Measurements from ENCODE around the gene NRG2.

The NRG2 gene

DNA sequence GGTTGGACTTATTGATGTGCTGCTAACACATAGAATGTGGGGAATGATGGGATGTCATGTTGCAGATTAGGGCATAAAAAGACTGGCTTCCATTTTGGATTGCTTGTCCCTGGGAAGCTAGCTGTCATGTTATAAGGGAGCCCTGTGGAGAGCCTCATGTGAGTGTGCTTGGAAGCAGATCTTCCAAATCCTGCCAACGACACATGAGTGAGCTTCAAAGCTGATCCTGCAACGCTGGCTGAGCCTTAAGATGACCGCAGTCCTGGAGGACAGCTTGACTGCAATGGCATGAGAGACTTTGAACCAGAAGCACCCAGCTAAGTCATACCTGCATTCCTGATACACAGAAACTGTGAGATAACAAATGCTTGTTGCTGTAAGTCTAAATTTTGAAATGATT, 63.6 kb downstream of the NRG2 start:
- Histone ChIP-seq H3K4me1 (ENCODE audit: control insufficient read depth in 1 of 2, insufficient read depth in 2 of 2, low read length in 2 of 2) (no peaks in the 10 kb centered on the region), H3K36me3 (ENCODE audit: control insufficient read depth in 1 of 2, insufficient read depth in 2 of 2, low read length in 2 of 2) (no peaks in the 10 kb centered on the region), H3K27ac (ENCODE audit: low read depth, low read length) (no peak overlapping the region), H3K9ac (ENCODE audit: low read depth in 1 of 2, low read length in 2 of 2) (no peak overlapping the region), H3K27me3 (ENCODE audit: control insufficient read depth in 1 of 2, insufficient read depth in 2 of 2, low read length in 2 of 2) (no peaks in the 10 kb centered on the region), H3K4me3 (ENCODE audit: low read depth in 1 of 2, low read length in 2 of 2) (no peak overlapping the region), H3K9me3 (ENCODE audit: control insufficient read depth in 1 of 2, low read length in 2 of 2) (no peaks in the 10 kb centered on the region)

DNA sequence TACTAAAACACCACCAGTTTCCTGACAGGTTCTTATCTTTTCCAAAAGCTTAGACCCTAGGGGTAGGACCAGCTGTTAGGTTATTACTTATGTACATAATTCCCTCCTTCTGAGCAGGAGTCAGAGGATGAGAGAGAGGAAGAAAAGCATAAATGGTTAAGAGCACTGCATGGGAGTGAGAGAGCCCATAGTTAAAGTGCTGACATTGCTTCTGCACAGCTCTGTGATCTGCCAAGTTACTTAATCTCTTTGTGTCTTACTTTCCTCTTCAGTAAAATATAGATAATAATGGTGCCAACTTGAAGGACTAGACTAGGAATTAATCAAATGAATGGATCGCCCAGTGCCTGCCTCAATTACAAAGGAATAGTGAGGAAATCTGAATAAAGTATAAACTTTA, 66.4 kb downstream of the NRG2 start:
- Histone ChIP-seq H3K36me3 (ENCODE audit: control insufficient read depth in 1 of 2, insufficient read depth in 2 of 2, low read length in 2 of 2) (no peaks in the 10 kb centered on the region), H3K4me3 (ENCODE audit: low read depth in 1 of 2, low read length in 2 of 2) (no peak overlapping the region), H3K9me3 (ENCODE audit: control insufficient read depth in 1 of 2, low read length in 2 of 2) (no peaks in the 10 kb centered on the region), H3K27ac (ENCODE audit: low read depth, low read length) (no peak overlapping the region), H3K9ac (ENCODE audit: low read depth in 1 of 2, low read length in 2 of 2) (no peak overlapping the region), H3K4me1 (ENCODE audit: control insufficient read depth in 1 of 2, insufficient read depth in 2 of 2, low read length in 2 of 2) (no peaks in the 10 kb centered on the region), H3K27me3 (ENCODE audit: control insufficient read depth in 1 of 2, insufficient read depth in 2 of 2, low read length in 2 of 2) (no peaks in the 10 kb centered on the region)

DNA sequence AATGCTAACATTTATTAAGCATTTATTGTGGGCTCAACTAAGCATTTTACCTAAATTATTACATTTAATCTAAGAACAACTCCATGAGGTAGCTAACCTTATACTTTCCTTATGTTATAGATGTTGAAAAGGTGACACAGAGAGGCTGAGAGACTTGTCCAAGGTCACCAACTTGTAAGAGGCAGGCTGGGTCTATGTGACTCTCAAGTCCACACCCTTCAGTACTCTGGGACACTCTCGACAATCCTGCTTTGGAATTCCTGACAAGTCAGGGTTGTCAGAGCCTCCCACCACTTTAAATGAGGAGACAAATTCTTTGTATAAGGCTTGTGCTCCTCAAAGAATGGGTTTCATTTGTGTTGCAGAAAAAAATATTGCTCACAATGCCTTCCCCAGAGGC, 67.2 kb downstream of the NRG2 start:
- Histone ChIP-seq H3K36me3 (ENCODE audit: control insufficient read depth in 1 of 2, insufficient read depth in 2 of 2, low read length in 2 of 2) (no peaks in the 10 kb centered on the region), H3K4me1 (ENCODE audit: control insufficient read depth in 1 of 2, insufficient read depth in 2 of 2, low read length in 2 of 2) (no peaks in the 10 kb centered on the region), H3K27ac (ENCODE audit: low read depth, low read length) (no peak overlapping the region), H3K9ac (ENCODE audit: low read depth in 1 of 2, low read length in 2 of 2) (no peak overlapping the region), H3K9me3 (ENCODE audit: control insufficient read depth in 1 of 2, low read length in 2 of 2) (no peaks in the 10 kb centered on the region), H3K4me3 (ENCODE audit: low read depth in 1 of 2, low read length in 2 of 2) (no peak overlapping the region), H3K27me3 (ENCODE audit: control insufficient read depth in 1 of 2, insufficient read depth in 2 of 2, low read length in 2 of 2) (no peaks in the 10 kb centered on the region)

GRCh38 chr5:139975306-139975705, 67.8 kb downstream of the NRG2 start:
- Histone ChIP-seq H3K27ac (ENCODE audit: low read depth, low read length) (no peak overlapping the region), H3K27me3 (ENCODE audit: control insufficient read depth in 1 of 2, insufficient read depth in 2 of 2, low read length in 2 of 2) (no peaks in the 10 kb centered on the region), H3K36me3 (ENCODE audit: control insufficient read depth in 1 of 2, insufficient read depth in 2 of 2, low read length in 2 of 2) (no peaks in the 10 kb centered on the region), H3K9ac (ENCODE audit: low read depth in 1 of 2, low read length in 2 of 2) (no peak overlapping the region), H3K4me3 (ENCODE audit: low read depth in 1 of 2, low read length in 2 of 2) (no peak overlapping the region), H3K9me3 (ENCODE audit: control insufficient read depth in 1 of 2, low read length in 2 of 2) (no peaks in the 10 kb centered on the region), H3K4me1 (ENCODE audit: control insufficient read depth in 1 of 2, insufficient read depth in 2 of 2, low read length in 2 of 2) (no peaks in the 10 kb centered on the region)

DNA sequence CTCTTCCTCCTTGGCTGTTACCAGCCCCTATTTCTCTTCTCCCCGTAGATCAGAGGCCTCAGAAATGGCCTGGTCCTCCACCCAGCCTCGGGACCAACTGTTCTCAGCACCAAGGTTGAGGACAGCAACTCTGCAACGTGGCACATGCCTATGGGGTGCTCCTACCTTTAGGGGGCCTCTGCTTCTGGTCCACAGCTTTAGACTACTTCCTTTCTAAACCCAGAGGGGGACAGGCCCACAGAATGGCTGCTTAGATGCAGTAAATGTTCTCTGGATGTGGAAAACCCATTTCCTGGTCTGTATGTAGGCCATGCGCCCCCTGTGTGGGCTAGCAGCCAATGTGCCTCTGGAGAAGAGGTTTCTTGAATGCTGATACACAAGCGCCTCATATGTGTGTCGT, 68.4 kb downstream of the NRG2 start:
- Histone ChIP-seq H3K27me3 (ENCODE audit: control insufficient read depth in 1 of 2, insufficient read depth in 2 of 2, low read length in 2 of 2) (no peaks in the 10 kb centered on the region), H3K36me3 (ENCODE audit: control insufficient read depth in 1 of 2, insufficient read depth in 2 of 2, low read length in 2 of 2) (no peaks in the 10 kb centered on the region), H3K9ac (ENCODE audit: low read depth in 1 of 2, low read length in 2 of 2) (no peak overlapping the region), H3K4me3 (ENCODE audit: low read depth in 1 of 2, low read length in 2 of 2) (no peak overlapping the region), H3K9me3 (ENCODE audit: control insufficient read depth in 1 of 2, low read length in 2 of 2) (no peaks in the 10 kb centered on the region), H3K4me1 (ENCODE audit: control insufficient read depth in 1 of 2, insufficient read depth in 2 of 2, low read length in 2 of 2) (no peaks in the 10 kb centered on the region), H3K27ac (ENCODE audit: low read depth, low read length) (no peak overlapping the region)

DNA sequence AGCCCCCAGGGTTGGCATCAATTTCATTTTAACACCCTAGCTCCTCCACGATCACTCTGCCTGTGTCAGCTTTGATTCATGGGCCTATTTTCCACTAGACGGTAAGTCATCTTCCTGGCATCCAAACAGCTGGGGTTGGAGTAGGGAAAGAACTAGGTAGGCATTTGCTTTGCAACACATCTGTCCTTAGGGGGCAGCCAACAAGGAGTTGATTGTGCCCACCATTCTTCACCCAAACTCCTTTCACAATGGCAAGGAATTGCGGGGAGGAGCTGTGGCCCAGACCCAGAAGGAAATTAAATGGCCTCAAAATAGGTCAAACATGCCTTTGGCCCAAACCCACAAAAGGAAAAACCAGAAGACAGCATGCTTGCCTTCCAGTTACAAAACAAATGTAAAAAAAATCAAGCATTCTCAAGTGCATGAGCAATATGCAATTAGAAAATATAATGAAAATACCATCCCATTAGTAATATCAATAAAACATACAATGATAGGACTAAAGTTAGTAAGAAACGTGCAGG, 71.8 kb downstream of the NRG2 start:
- Histone ChIP-seq H3K9ac (ENCODE audit: low read depth in 1 of 2, low read length in 2 of 2) (no peak overlapping the region), H3K27ac (ENCODE audit: low read depth, low read length) (no peak overlapping the region), H3K4me1 (ENCODE audit: control insufficient read depth in 1 of 2, insufficient read depth in 2 of 2, low read length in 2 of 2) (no peaks in the 10 kb centered on the region), H3K4me3 (ENCODE audit: low read depth in 1 of 2, low read length in 2 of 2) (no peak overlapping the region), H3K36me3 (ENCODE audit: control insufficient read depth in 1 of 2, insufficient read depth in 2 of 2, low read length in 2 of 2) (no peaks in the 10 kb centered on the region), H3K27me3 (ENCODE audit: control insufficient read depth in 1 of 2, insufficient read depth in 2 of 2, low read length in 2 of 2) (peaks cover 0 to 2% of the 10 kb centered on the region in 2 donors), H3K9me3 (ENCODE audit: control insufficient read depth in 1 of 2, low read length in 2 of 2) (no peaks in the 10 kb centered on the region)

- no peak overlapping the region for H3K9ac ChIP-seq (ENCODE audit: low read depth in 1 of 2, low read length in 2 of 2)
- H3K9me3 ChIP-seq (ENCODE audit: control insufficient read depth in 1 of 2, low read length in 2 of 2) = no peaks in the 10 kb centered on the region
- H3K27me3 ChIP-seq (ENCODE audit: control insufficient read depth in 1 of 2, insufficient read depth in 2 of 2, low read length in 2 of 2) = peaks cover 0 to 2% of the 10 kb centered on the region in 2 donors
- no peaks in the 10 kb centered on the region for H3K36me3 ChIP-seq (ENCODE audit: control insufficient read depth in 1 of 2, insufficient read depth in 2 of 2, low read length in 2 of 2)
- no peak overlapping the region for H3K4me3 ChIP-seq (ENCODE audit: low read depth in 1 of 2, low read length in 2 of 2)
- H3K27ac ChIP-seq (ENCODE audit: low read depth, low read length) = no peak overlapping the region
- H3K4me1 ChIP-seq (ENCODE audit: control insufficient read depth in 1 of 2, insufficient read depth in 2 of 2, low read length in 2 of 2) = no peaks in the 10 kb centered on the region
Observed at GRCh38 chr5:139969318-139969717, 73.8 kb downstream of the NRG2 start.

DNA sequence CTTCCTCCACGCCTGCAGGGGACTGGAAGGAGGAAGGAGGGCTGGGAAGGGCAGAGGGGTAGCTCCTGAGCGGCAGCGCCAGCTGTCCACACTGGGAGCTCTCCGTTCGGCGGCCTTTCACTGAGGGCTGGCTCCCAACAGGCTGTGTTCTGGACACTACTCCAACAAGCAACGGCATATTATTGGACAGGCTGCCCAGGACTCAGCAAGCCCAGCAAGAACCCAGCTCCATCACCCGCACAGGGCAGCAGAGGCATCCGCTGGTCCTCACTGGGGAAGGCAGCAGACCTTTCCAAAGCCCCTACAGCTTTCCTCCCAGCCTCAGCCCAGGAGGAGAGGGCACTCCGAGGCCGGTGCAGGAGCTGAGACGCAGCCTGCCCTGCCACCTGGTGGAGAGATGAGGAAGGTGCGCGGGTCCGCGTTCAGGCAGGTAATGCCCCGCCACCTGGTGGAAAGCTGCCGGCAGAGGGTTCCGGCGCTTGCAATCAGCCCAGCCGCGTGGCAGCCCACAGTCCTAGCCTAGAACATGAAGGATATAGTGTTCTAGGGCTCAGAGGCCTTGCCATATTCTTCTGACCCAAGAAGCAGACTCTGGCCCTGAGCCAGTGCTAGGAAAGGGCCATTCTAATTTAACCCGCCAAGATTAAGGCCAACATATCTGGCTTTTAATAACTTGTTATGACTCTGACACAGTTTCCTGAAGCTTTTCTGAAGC, 74.4 kb downstream of the NRG2 start:
- H3K9me3 ChIP-seq (ENCODE audit: control insufficient read depth in 1 of 2, low read length in 2 of 2) = no peaks in the 10 kb centered on the region
- H3K27ac ChIP-seq (ENCODE audit: low read depth, low read length) = no peak overlapping the region
- peaks cover 0 to 2% of the 10 kb centered on the region in 2 donors for H3K27me3 ChIP-seq (ENCODE audit: control insufficient read depth in 1 of 2, insufficient read depth in 2 of 2, low read length in 2 of 2)
- no peaks in the 10 kb centered on the region for H3K36me3 ChIP-seq (ENCODE audit: control insufficient read depth in 1 of 2, insufficient read depth in 2 of 2, low read length in 2 of 2)
- no peak overlapping the region for H3K9ac ChIP-seq (ENCODE audit: low read depth in 1 of 2, low read length in 2 of 2)
- H3K4me1 ChIP-seq (ENCODE audit: control insufficient read depth in 1 of 2, insufficient read depth in 2 of 2, low read length in 2 of 2) = no peaks in the 10 kb centered on the region
- no peak overlapping the region for H3K4me3 ChIP-seq (ENCODE audit: low read depth in 1 of 2, low read length in 2 of 2)

DNA sequence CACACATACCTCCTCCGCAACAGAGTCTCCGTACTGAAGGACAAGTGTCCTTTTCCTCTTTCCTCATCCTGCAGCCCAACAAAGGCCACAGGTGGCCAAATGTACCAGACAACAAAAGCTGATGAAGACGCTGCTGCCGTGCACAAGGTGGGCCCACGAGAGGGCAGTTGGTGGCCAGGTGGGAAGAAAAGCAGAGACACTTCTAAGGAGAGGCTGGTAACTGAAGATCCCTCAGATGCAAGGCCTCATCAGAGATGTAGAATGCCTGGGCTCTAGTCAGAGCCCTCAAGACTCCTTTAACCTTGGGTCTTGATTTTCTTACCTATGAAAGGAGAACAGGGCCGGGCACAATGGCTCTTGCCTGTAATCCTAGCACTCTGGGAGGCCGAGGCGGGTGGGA, 75.7 kb downstream of the NRG2 start:
- H3K9ac ChIP-seq (ENCODE audit: low read depth in 1 of 2, low read length in 2 of 2) = no peak overlapping the region
- no peak overlapping the region for H3K27ac ChIP-seq (ENCODE audit: low read depth, low read length)
- H3K36me3 ChIP-seq (ENCODE audit: control insufficient read depth in 1 of 2, insufficient read depth in 2 of 2, low read length in 2 of 2) = no peaks in the 10 kb centered on the region
- no peaks in the 10 kb centered on the region for H3K4me1 ChIP-seq (ENCODE audit: control insufficient read depth in 1 of 2, insufficient read depth in 2 of 2, low read length in 2 of 2)
- no peak overlapping the region for H3K4me3 ChIP-seq (ENCODE audit: low read depth in 1 of 2, low read length in 2 of 2)
- H3K27me3 ChIP-seq (ENCODE audit: control insufficient read depth in 1 of 2, insufficient read depth in 2 of 2, low read length in 2 of 2) = peaks cover 0 to 2% of the 10 kb centered on the region in 2 donors
- no peaks in the 10 kb centered on the region for H3K9me3 ChIP-seq (ENCODE audit: control insufficient read depth in 1 of 2, low read length in 2 of 2)

GRCh38 chr5:139966856-139967255, 76.2 kb downstream of the NRG2 start:
- H3K9me3 ChIP-seq (ENCODE audit: control insufficient read depth in 1 of 2, low read length in 2 of 2) = no peaks in the 10 kb centered on the region
- no peak overlapping the region for H3K4me3 ChIP-seq (ENCODE audit: low read depth in 1 of 2, low read length in 2 of 2)
- no peak overlapping the region for H3K27ac ChIP-seq (ENCODE audit: low read depth, low read length)
- H3K4me1 ChIP-seq (ENCODE audit: control insufficient read depth in 1 of 2, insufficient read depth in 2 of 2, low read length in 2 of 2) = no peaks in the 10 kb centered on the region
- peaks cover 0 to 2% of the 10 kb centered on the region in 2 donors for H3K27me3 ChIP-seq (ENCODE audit: control insufficient read depth in 1 of 2, insufficient read depth in 2 of 2, low read length in 2 of 2)
- H3K9ac ChIP-seq (ENCODE audit: low read depth in 1 of 2, low read length in 2 of 2) = no peak overlapping the region
- H3K36me3 ChIP-seq (ENCODE audit: control insufficient read depth in 1 of 2, insufficient read depth in 2 of 2, low read length in 2 of 2) = no peaks in the 10 kb centered on the region

All from duodenal mucosa (tissue), 2 donors.